D721Med (cell line): ENCODE data around the gene PCDH9.
A peak's percentile ranks its signal among the peaks of the same experiment; 100 is the strongest.

Experiments
- DNase-seq: peaks from one replicate; pipeline ENCODE4 v3.0.0; 2011; ENCODE audit warnings: low spot score; ENCODE audit not compliant: insufficient read length
- FAIRE-seq: peaks from 2 replicates; lab custom pipeline; 2011; peaks lifted over from hg19 to GRCh38; lab: Jason Lieb, UNC
- CTCF ChIP-seq: IDR thresholded peaks from 2 replicates; pipeline ENCODE4 v1.5.1; 2012; ENCODE audit warnings: mild to moderate bottlenecking, control low read depth; ENCODE audit not compliant: insufficient read depth; ENCODE audit errors: missing control alignments

Gene PCDH9

GRCh38 chr13:66377569-66377968 is 852.6 kb downstream of the PCDH9 start:
- no peak for DNase-seq
- no peak for FAIRE-seq
- no peak for TF ChIP-seq CTCF

GRCh38 chr13:66375756-66376155 is 854.4 kb downstream of the PCDH9 start:
- DNase-seq, result no peak
- FAIRE-seq, result no peak
- TF ChIP-seq CTCF, result no peak

GRCh38 chr13:66369666-66370065 is 860.5 kb downstream of the PCDH9 start:
- no peak for TF ChIP-seq CTCF
- no peak for DNase-seq
- FAIRE-seq, result no peak

GRCh38 chr13:66367356-66367755 is 862.8 kb downstream of the PCDH9 start:
- peak; percentile 32 for FAIRE-seq
- TF ChIP-seq CTCF, result no peak
- no peak for DNase-seq

GRCh38 chr13:66365101-66365500 is 865.0 kb downstream of the PCDH9 start:
- FAIRE-seq, result no peak
- DNase-seq, result no peak
- TF ChIP-seq CTCF, result no peak

GRCh38 chr13:66364346-66364745 is 865.8 kb downstream of the PCDH9 start:
- FAIRE-seq (no peak), DNase-seq (no peak)
- TF ChIP-seq CTCF, result no peak

- FAIRE-seq (no peak), DNase-seq (no peak)
- no peak for TF ChIP-seq CTCF
Observed at GRCh38 chr13:66362485-66362884, 867.7 kb downstream of the PCDH9 start.
